ENCODE data around the gene EML6. TPM values are rescaled to one million over a fixed set of nuclear protein-coding genes. Genes with fewer than 3 reads are reported as not detected.

Gene EML6
- total RNA-seq, 1 donor from 2014 or later: 2.5 TPM

- Histone ChIP-seq H3K27ac (no peak overlapping the region), H3K27me3 (ENCODE audit: low read depth) (no peaks in the 10 kb centered on the region), H3K4me1 (no peaks in the 10 kb centered on the region), H3K4me3 (no peak overlapping the region), H3K9me3 (no peaks in the 10 kb centered on the region), H3K36me3 (no peaks in the 10 kb centered on the region)
- no peak for TF ChIP-seq CTCF (IDR thresholded peaks at IDR 0.05)
- DNase-seq: no peak
- no peak for ATAC-seq
- intact Hi-C loops (cut with DNase I): no loop called here
Measured at GRCh38 chr2:54863660-54864059, 140.2 kb downstream of the EML6 start.

GRCh38 chr2:54864096-54864495 is 140.6 kb downstream of the EML6 start:
- intact Hi-C loops (cut with DNase I): no loop called here
- Histone ChIP-seq H3K27me3 (ENCODE audit: low read depth) (no peaks in the 10 kb centered on the region), H3K4me3 (no peak overlapping the region), H3K36me3 (no peaks in the 10 kb centered on the region), H3K9me3 (no peaks in the 10 kb centered on the region), H3K4me1 (no peaks in the 10 kb centered on the region), H3K27ac (no peak overlapping the region)
- ATAC-seq (no peak), DNase-seq (no peak)
- TF ChIP-seq CTCF (IDR thresholded peaks at IDR 0.05): no peak

GRCh38 chr2:54864727-54865126 is 141.3 kb downstream of the EML6 start:
- H3K36me3 ChIP-seq: no peaks in the 10 kb centered on the region
- DNase-seq (no peak), ATAC-seq (no peak)
- intact Hi-C loops (cut with DNase I): no loop called here
- H3K4me1 ChIP-seq: no peaks in the 10 kb centered on the region
- no peak for TF ChIP-seq CTCF (IDR thresholded peaks at IDR 0.05)
- H3K27ac ChIP-seq: no peak overlapping the region
- no peaks in the 10 kb centered on the region for H3K9me3 ChIP-seq
- H3K4me3 ChIP-seq: no peak overlapping the region
- no peaks in the 10 kb centered on the region for H3K27me3 ChIP-seq (ENCODE audit: low read depth)

- TF ChIP-seq CTCF (IDR thresholded peaks at IDR 0.05): no peak
Measured at GRCh38 chr2:54866179-54866578, 142.7 kb downstream of the EML6 start.

GRCh38 chr2:54866868-54867267 is 143.4 kb downstream of the EML6 start:
- no peaks in the 10 kb centered on the region for H3K27me3 ChIP-seq (ENCODE audit: low read depth)
- H3K36me3 ChIP-seq: no peaks in the 10 kb centered on the region
- H3K4me3 ChIP-seq: no peak overlapping the region
- ATAC-seq (no peak), DNase-seq (no peak)
- H3K9me3 ChIP-seq: no peaks in the 10 kb centered on the region
- intact Hi-C loops (cut with DNase I): no loop called here
- no peak for TF ChIP-seq CTCF (IDR thresholded peaks at IDR 0.05)
- H3K27ac ChIP-seq: no peak overlapping the region
- H3K4me1 ChIP-seq: no peaks in the 10 kb centered on the region

More at GRCh38 chr2:54866179-54866578, 142.7 kb downstream of the EML6 start:
- DNase-seq (no peak), ATAC-seq (no peak)
- Histone ChIP-seq H3K27ac (no peak overlapping the region), H3K4me3 (no peak overlapping the region), H3K27me3 (ENCODE audit: low read depth) (no peaks in the 10 kb centered on the region), H3K9me3 (no peaks in the 10 kb centered on the region), H3K36me3 (no peaks in the 10 kb centered on the region), H3K4me1 (no peaks in the 10 kb centered on the region)
- intact Hi-C loops (cut with DNase I): no loop called here

- Histone ChIP-seq H3K4me1 (no peaks in the 10 kb centered on the region), H3K9me3 (no peaks in the 10 kb centered on the region), H3K27ac (no peak overlapping the region), H3K4me3 (no peak overlapping the region), H3K27me3 (ENCODE audit: low read depth) (no peaks in the 10 kb centered on the region), H3K36me3 (no peaks in the 10 kb centered on the region)
- DNase-seq: no peak
- TF ChIP-seq CTCF (IDR thresholded peaks at IDR 0.05): no peak
- intact Hi-C loops (cut with DNase I): no loop called here
- ATAC-seq: no peak
Measured at GRCh38 chr2:54867457-54867856, 144.0 kb downstream of the EML6 start.
